Psoas muscle (tissue), 8 donors: ENCODE results near the gene CPEB3. TPM values are rescaled to one million over a fixed set of nuclear protein-coding genes. Genes with fewer than 3 reads are reported as not detected.

ENCODE experiments used
- ATAC-seq, 4 donors: fragments of 200-7000 bp; cut with Tn5 transposase; one replicate each; pipeline ENCODE4 v1.9.1; 2020; ENCODE audit warnings: moderate library complexity in 3 of 4, mild to moderate bottlenecking in 2 of 4
- DNase-seq, 2 donors: peaks; one replicate each; pipeline ENCODE4 v3.0.0-alpha.2; 2020
- H3K27ac ChIP-seq: fragments of 200-600 bp; one replicate; pipeline ENCODE4 v1.8.0; 2022
- H3K27me3 ChIP-seq, 3 donors: fragments of 200-600 bp in 1 of 3; one replicate each; pipeline versions ENCODE4 v1.6.1 to v1.8.0; 2013 to 2022; ENCODE audit warnings: low read length in 2 of 3, mild to moderate bottlenecking in 2 of 3, moderate library complexity in 1 of 3; ENCODE audit not compliant: insufficient read depth in 3 of 3
- H3K36me3 ChIP-seq, 2 donors: fragments of 200-600 bp in 1 of 2; one replicate each; pipeline versions ENCODE4 v1.6.1 to v1.8.0; 2013 to 2022; ENCODE audit warnings: low read depth in 1 of 2, mild to moderate bottlenecking in 1 of 2, moderate library complexity in 1 of 2; ENCODE audit not compliant: insufficient read depth in 1 of 2
- H3K4me1 ChIP-seq: fragments of 200-600 bp; one replicate; pipeline ENCODE4 v1.8.0; 2022
- H3K4me3 ChIP-seq: fragments of 200-600 bp; one replicate; pipeline ENCODE4 v1.8.0; 2022; ENCODE audit warnings: mild to moderate bottlenecking
- H3K9me3 ChIP-seq: fragments of 200-600 bp; one replicate; pipeline ENCODE4 v1.8.0; 2022
- CTCF ChIP-seq: fragments of 200-600 bp; IDR thresholded peaks from one replicate; pipeline ENCODE4 v1.8.0; 2022; ENCODE audit warnings: antibody characterized with exemption
- WGBS, 3 donors: extraction: QIAGEN DNeasy Blood & Tissue Kit; methylation state at CpG; one replicate each; pipeline versions ENCODE4 v1.1.6 to v1.1.7; 2013; 5-methylcytosine and 5-hydroxymethylcytosine counted together
- intact Hi-C, 2 donors: fragments of 100-400 bp; cut with DNase I; formaldehyde crosslinking; loops; one replicate each; pipeline versions ENCODE4 v1.11.0 to v1.14.2; 2022
- polyA plus RNA-seq, 3 donors: library from polyadenylated mRNA; stranded (reverse); fragments of 200-250 nt; gene quantifications; one replicate each; pipeline ENCODE4 v1.2.3, GENCODE V29; 2013
- total RNA-seq, 4 donors: library from RNA; stranded (reverse); fragmentation: NEBNext Ultra II Directional in 2 of 4; extraction: Animal tissue kit (Norgen Biotek cat#: 25700) in 2 of 4; gene quantifications; one replicate each; pipeline versions ENCODE4 v1.2.1 to v1.2.4, GENCODE V29; 2021 to 2023
- donor health status: healthy with polysubstance abuse.
- donor health status: DM: no; HTN: no; CAD: no; lungs with moderate emphysema.
- donor health status: Bipolar disorder and iron deficiency.
- donor health status: healthy.
- donor health status: DM: yes; HTN: yes; CAD: no.
- donor health status: DM: no; HTN: no; CAD: no.
- donor health status: DM: no; HTN: no; CAD: no.
- donor health status: DM: yes; HTN: yes; CAD: no.

CPEB3 gene
- total and polyA plus RNA-seq, 7 donors = 0.44 to 16.9 (median 9.8) TPM

GRCh38 chr10:92175164-92175563, 115.7 kb downstream of the CPEB3 start:
- intact Hi-C loops = no loop called here
- DNase-seq (no peak), ATAC-seq (no peak)
- H3K9me3 ChIP-seq = no peaks in the 10 kb centered on the region
- WGBS, 3 donors = 75 to 98% (median 95%) methylated on average over 5 of the region's 5 CpGs
- H3K27ac ChIP-seq = no peak overlapping the region
- H3K4me1 ChIP-seq = peaks cover 6% of the 10 kb centered on the region
- TF ChIP-seq CTCF = no peak
- H3K27me3 ChIP-seq = no peaks in the 10 kb centered on the region
- H3K36me3 ChIP-seq = peaks cover 0 to 5% of the 10 kb centered on the region in 2 donors
- H3K4me3 ChIP-seq = no peak overlapping the region

- TF ChIP-seq CTCF = no peak
- no peaks in the 10 kb centered on the region for H3K27me3 ChIP-seq
- no peaks in the 10 kb centered on the region for H3K36me3 ChIP-seq
- no peaks in the 10 kb centered on the region for H3K9me3 ChIP-seq
- ATAC-seq = no peak
- DNase-seq = no peak
- H3K4me3 ChIP-seq = no peak overlapping the region
- intact Hi-C loops = no loop called here
- peaks cover 6% of the 10 kb centered on the region for H3K4me1 ChIP-seq
- no peak overlapping the region for H3K27ac ChIP-seq
Observed at GRCh38 chr10:92173996-92174395, 116.9 kb downstream of the CPEB3 start.

GRCh38 chr10:92164036-92164696, 126.7 kb downstream of the CPEB3 start:
- H3K27me3 ChIP-seq = no peaks in the 10 kb centered on the region
- TF ChIP-seq CTCF = no peak
- no peak overlapping the region for H3K27ac ChIP-seq
- H3K4me1 ChIP-seq = no peaks in the 10 kb centered on the region
- no peak for ATAC-seq
- H3K9me3 ChIP-seq = peaks cover 13% of the 10 kb centered on the region
- H3K4me3 ChIP-seq = no peak overlapping the region
- no peaks in the 10 kb centered on the region for H3K36me3 ChIP-seq
- 53 to 74% (median 55%) methylated on average over 5 of the region's 5 CpGs for WGBS, 3 donors
- intact Hi-C loops = no loop called here
- no peak for DNase-seq

- Histone ChIP-seq H3K9me3 (peaks cover 13% of the 10 kb centered on the region), H3K27me3 (no peaks in the 10 kb centered on the region), H3K27ac (no peak overlapping the region), H3K36me3 (no peaks in the 10 kb centered on the region), H3K4me3 (no peak overlapping the region), H3K4me1 (peaks cover 5% of the 10 kb centered on the region)
- WGBS, 3 donors = 91 to 94% (median 91%) methylated on average over 2 of the region's 2 CpGs
- DNase-seq (no peak), ATAC-seq (peak in 1 of 4 donors; percentile 58)
- intact Hi-C loops = no loop called here
- TF ChIP-seq CTCF = no peak
Observed at GRCh38 chr10:92162541-92162940, 128.3 kb downstream of the CPEB3 start.
